Endothelial cell of hepatic sinusoid (primary cell): ENCODE data around the gene DMXL1.

Experiments
- in situ Hi-C: cut with HindIII; loops from 2 replicates; pipeline ENCODE4 v1.10.0; 2017; ENCODE audit warnings: low sequenced_read_pairs

The DMXL1 gene

GRCh38 chr5:119268387-119269060 is 197.6 kb downstream of the DMXL1 start:
- in situ Hi-C loops: no loop called here

GRCh38 chr5:119269061-119269944 is 198.4 kb downstream of the DMXL1 start:
- in situ Hi-C loops: no loop called here

- in situ Hi-C loops: loop anchor here (10.0 kb wide), 1 partner anchor 65 kb away; no protein-coding TSS in a partner anchor
These were observed 199.3 kb downstream of the DMXL1 start for GRCh38 chr5:119270121-119270565.

DNA sequence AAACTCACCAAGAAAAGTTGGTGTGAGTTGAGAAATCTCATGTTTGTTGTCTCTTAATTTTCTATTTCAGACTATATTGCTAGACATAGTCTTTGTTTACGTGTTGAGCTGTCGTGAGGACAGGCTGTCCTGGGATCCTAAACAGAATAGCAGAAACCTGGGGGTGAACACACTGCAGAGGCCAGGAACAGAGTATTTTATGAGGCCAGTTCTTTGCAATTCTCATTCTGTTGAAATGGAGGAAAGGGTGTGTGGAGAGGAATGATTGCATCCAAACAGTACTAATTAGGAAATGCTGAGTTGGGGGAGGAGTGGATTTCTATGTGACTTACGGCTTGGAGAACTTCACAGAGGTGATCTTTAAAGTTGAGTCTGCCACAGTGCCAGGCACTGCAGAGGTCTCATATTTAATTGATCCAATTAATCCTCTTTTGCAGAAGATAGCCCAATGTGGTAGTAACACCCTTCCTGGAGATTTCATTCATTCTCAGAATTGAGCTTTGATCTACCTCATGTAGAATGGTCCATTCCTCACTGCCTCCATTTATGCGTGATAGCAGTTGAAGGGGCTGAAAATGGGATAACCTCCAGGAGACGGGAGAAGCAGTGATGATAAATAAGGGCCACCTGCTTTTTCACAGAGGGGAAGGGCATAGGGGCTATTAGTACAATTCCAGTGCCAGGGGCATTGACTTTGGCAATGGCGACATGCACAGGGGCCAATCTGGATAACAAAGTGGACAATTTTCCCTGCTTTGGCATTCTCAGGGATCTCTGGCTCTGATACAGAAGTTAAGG is 200.3 kb downstream of the DMXL1 start:
- in situ Hi-C loops: loop anchor here (10.0 kb wide), 1 partner anchor 64 kb away; no protein-coding TSS in a partner anchor

- in situ Hi-C loops: loop anchor here (10.0 kb wide), 1 partner anchor 63 kb away; no protein-coding TSS in a partner anchor
These were observed 201.2 kb downstream of the DMXL1 start for GRCh38 chr5:119271758-119272730.

- in situ Hi-C loops: loop anchor here (10.0 kb wide), 1 partner anchor 61 kb away; no protein-coding TSS in a partner anchor
These were observed 202.5 kb downstream of the DMXL1 start for GRCh38 chr5:119273391-119273839.

GRCh38 chr5:119274030-119274766 is 203.3 kb downstream of the DMXL1 start:
- in situ Hi-C loops: loop anchor here (10.0 kb wide), 1 partner anchor 61 kb away; no protein-coding TSS in a partner anchor

GRCh38 chr5:119274767-119275130 is 203.9 kb downstream of the DMXL1 start:
- in situ Hi-C loops: loop anchor here (10.0 kb wide), 1 partner anchor 60 kb away; no protein-coding TSS in a partner anchor

DNA sequence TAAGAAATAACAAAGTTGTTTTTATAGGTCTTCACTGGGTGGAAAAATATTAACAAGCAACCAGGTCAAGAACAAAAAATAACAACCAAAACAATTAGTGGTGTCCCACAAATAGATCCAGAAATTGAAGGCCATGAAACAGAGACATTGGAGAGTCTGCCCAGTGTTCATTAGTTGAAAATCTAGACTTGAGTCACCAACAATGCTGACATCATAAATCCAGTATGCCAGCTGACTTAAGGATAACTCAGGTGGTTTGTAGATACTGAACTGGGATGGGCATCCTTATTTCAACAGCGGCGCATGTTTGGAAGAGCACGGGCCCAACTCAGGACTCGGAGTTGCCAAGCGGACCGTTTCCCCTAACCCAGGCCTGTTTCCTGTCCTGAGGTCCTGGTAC is 204.3 kb downstream of the DMXL1 start:
- in situ Hi-C loops: loop anchor here (10.0 kb wide), 1 partner anchor 60 kb away; no protein-coding TSS in a partner anchor

GRCh38 chr5:119275601-119276173 is 204.8 kb downstream of the DMXL1 start:
- in situ Hi-C loops: loop anchor here (10.0 kb wide), 1 partner anchor 59 kb away; no protein-coding TSS in a partner anchor

- in situ Hi-C loops: loop anchor here (10.0 kb wide), 1 partner anchor 58 kb away; no protein-coding TSS in a partner anchor
These were observed 206.1 kb downstream of the DMXL1 start for GRCh38 chr5:119276978-119277377.

DNA sequence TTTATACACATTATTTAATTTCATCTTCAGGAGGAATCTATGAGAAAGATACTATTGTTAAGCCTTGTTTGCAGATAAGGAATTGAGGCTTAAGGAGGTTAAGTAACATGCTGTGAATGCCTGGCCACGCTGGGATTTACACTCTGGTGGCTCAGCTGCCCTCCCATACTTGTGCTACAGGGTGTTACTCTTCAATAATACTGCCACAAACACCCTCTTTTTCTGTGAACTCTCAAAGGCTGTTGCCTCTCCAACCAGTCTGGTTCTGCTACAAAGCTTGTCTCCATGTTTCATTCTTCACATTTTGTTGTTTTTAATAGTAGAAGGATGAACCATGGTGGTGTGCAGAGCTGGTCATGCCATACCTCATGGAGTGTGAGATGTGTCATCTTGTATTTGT is 208.2 kb downstream of the DMXL1 start:
- in situ Hi-C loops: loop anchor here (10.0 kb wide), 1 partner anchor 56 kb away; no protein-coding TSS in a partner anchor

GRCh38 chr5:119280380-119280779 is 209.5 kb downstream of the DMXL1 start:
- in situ Hi-C loops: no loop called here

GRCh38 chr5:119282628-119283027 is 211.7 kb downstream of the DMXL1 start:
- in situ Hi-C loops: no loop called here

DNA sequence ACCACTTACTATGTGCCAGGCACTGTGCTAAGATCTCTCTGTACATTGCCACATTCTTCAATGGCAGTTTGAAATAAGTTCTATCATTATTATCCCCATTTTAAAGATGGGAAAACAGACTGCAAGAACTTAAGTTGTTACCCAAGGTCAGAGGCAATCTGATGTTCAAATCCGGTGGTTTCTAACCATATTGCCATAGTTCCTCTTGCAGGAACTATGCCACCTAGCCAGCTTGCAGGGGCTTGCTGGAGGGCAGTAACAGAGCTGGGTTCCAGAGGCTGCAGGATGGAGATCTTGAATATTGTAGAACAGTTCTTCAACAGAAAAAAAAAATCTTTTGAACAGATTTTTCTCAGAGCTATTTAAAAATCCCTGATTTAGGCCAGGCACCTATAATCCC is 213.1 kb downstream of the DMXL1 start:
- in situ Hi-C loops: no loop called here

GRCh38 chr5:119285070-119285916 is 214.4 kb downstream of the DMXL1 start:
- in situ Hi-C loops: no loop called here
